ENCODE data around the gene HTR7.
A peak's percentile ranks its signal among the peaks of the same experiment; 100 is the strongest.

The HTR7 gene

DNA sequence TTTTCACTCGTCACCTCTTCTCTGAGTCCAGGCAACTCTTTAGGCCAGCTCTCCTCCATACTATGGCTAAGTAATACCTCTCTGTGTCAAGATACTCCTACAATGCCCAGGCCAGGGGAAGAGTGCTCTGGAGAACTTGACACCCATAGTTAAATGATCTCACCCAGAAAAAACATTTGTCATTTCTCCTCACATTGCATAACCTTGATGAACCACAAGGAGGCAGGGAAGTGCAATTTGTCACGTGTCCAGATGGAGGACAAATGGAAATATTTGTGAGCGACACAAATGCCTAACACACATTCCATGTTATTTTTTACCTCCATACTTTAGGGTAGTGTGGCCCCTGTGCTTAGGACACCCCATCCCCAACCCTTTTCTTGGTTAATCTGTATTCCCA lies 78.3 kb downstream of the HTR7 start:
- TF ChIP-seq, protein P1, sequence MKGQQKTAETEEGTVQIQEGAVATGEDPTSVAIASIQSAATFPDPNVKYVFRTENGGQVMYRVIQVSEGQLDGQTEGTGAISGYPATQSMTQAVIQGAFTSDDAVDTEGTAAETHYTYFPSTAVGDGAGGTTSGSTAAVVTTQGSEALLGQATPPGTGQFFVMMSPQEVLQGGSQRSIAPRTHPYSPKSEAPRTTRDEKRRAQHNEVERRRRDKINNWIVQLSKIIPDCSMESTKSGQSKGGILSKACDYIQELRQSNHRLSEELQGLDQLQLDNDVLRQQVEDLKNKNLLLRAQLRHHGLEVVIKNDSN (IDR thresholded peaks at IDR 0.05) = peak; percentile 90
- TF ChIP-seq RAD21 (IDR thresholded peaks at IDR 0.05; ENCODE audit: low read depth) = peak; percentile 15; the same call in 1 of the 2 replicates
- TF ChIP-seq NFIC (IDR thresholded peaks at IDR 0.05) = no peak
- 0 out of 2 replicates have a peak, but pooled peaks have one; percentile 31 for TF ChIP-seq CEBPB (IDR thresholded peaks at IDR 0.05)
- TF ChIP-seq, protein P2, sequence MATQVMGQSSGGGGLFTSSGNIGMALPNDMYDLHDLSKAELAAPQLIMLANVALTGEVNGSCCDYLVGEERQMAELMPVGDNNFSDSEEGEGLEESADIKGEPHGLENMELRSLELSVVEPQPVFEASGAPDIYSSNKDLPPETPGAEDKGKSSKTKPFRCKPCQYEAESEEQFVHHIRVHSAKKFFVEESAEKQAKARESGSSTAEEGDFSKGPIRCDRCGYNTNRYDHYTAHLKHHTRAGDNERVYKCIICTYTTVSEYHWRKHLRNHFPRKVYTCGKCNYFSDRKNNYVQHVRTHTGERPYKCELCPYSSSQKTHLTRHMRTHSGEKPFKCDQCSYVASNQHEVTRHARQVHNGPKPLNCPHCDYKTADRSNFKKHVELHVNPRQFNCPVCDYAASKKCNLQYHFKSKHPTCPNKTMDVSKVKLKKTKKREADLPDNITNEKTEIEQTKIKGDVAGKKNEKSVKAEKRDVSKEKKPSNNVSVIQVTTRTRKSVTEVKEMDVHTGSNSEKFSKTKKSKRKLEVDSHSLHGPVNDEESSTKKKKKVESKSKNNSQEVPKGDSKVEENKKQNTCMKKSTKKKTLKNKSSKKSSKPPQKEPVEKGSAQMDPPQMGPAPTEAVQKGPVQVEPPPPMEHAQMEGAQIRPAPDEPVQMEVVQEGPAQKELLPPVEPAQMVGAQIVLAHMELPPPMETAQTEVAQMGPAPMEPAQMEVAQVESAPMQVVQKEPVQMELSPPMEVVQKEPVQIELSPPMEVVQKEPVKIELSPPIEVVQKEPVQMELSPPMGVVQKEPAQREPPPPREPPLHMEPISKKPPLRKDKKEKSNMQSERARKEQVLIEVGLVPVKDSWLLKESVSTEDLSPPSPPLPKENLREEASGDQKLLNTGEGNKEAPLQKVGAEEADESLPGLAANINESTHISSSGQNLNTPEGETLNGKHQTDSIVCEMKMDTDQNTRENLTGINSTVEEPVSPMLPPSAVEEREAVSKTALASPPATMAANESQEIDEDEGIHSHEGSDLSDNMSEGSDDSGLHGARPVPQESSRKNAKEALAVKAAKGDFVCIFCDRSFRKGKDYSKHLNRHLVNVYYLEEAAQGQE (IDR thresholded peaks at IDR 0.05; ENCODE audit: low read depth) = no peak

DNA sequence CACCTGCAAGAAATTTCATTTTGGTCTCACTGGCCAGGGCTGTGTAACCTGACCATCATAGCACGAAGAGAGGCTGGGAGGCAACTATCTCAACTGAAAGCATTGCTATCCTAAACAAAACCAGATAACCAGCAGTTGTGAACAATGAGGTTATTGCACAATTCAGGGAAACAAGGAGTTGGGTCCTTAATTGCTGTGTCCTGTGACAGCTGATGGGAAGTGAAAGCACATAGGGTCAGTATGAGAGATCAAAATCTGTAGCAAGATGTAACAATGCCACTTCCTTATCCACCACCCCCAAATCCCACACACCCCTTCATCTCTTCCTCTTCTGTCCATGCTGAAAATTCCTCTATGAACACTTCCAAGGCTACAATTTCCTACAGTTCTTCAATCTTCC lies 80.2 kb downstream of the HTR7 start:
- TF ChIP-seq CEBPB (IDR thresholded peaks at IDR 0.05) = 0 out of 2 replicates have a peak, but pooled peaks have one; percentile 13
- TF ChIP-seq TCF12 (IDR thresholded peaks at IDR 0.05; ENCODE audit: low read depth) = no peak

DNA sequence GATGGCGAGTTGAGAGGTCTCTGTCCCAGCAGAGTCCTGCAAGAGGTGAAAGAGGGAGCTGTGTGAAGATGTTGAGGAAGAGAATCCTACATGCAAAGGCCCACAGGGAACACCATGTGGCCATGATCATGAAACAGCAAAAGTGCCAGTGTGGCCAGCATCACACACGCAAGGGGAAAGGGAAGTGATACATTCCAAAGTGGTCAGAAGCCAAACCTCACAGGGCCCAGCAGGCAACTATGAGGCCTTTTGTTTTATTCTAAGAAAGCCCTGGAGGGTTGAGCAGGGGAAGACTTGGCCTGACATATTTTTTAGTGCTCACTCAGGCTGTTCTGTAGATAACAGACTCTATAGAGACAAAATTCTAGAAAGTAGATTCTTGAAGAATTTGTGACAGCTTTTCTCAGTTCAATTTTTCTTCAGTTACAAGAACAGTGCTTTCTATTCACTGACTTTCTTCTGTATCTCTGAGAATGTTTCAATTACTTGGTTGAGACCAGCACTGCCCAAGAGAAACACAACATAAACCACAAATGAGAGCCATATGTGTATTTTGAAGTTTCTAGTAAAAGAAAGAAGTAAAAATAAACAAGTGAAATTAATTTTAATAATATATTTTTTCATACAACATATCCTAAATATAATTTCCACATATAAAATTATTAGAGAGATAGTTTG lies 82.3 kb downstream of the HTR7 start:
- TF ChIP-seq EP300 (IDR thresholded peaks at IDR 0.05; ENCODE audit: borderline replicate concordance) (no peak), TEAD4 (IDR thresholded peaks at IDR 0.05) (no peak), TAF1 (IDR thresholded peaks at IDR 0.05; ENCODE audit: low read depth) (no peak), CREB1 (IDR thresholded peaks at IDR 0.05; ENCODE audit: low read depth) (no peak), FOXM1 (IDR thresholded peaks at IDR 0.05; ENCODE audit: borderline replicate concordance, low read depth) (no peak), YY1 (IDR thresholded peaks at IDR 0.05; ENCODE audit: low read depth) (no peak), ZBTB7A (IDR thresholded peaks at IDR 0.05; ENCODE audit: low read depth) (no peak), EGR1 (IDR thresholded peaks at IDR 0.05) (no peak)
- TF ChIP-seq, protein P3, sequence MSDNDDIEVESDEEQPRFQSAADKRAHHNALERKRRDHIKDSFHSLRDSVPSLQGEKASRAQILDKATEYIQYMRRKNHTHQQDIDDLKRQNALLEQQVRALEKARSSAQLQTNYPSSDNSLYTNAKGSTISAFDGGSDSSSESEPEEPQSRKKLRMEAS (IDR thresholded peaks at IDR 0.05) = no peak
- TF ChIP-seq, protein P2 (IDR thresholded peaks at IDR 0.05; ENCODE audit: low read depth) = no peak

DNA sequence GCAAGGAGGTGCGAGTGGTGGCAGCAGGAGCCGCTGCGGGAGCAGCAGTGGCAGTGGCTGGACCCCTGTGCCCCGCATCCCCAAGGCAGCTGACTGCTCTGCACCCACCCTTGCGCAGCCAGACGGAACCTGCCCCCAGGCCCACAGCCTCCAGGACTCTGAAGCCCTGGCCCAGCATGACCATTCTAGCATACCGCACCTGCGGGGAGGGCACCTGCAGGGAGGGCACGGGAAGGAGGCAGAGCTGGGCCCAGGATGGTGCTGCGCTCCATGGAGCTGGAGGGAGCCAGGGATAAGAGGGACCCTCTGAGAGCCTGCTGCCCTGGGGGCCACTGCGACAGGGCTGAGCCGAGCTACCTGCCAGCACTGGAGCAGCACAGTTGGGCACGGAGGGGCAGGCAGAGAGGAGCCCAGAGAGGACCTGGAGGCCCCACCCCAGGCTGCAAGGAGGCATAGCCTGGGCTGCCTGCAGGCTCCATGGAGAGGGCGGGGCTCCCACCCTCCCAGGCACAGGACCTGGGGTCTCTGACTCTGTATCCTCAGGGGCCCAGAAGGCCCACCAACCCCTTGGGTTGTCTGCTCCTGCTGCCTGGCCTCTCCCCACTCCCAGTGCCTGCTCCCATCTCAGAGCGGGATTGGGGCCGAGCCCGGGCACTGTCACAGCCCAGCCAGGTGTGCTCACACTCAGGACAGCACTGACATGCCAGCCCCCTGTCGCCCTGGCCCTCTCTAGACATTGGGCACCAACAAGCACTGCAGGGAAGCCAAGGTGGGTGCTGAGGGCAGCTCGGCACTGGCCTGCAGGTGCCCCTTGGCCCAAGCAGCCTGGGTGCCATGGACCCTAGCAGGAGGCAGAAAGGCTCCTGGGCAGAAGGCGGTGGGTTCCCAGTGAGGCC lies 87.6 kb downstream of the HTR7 start:
- no peak for TF ChIP-seq CEBPB (IDR thresholded peaks at IDR 0.05)
- TF ChIP-seq EGR1 (IDR thresholded peaks at IDR 0.05) = no peak
- TF ChIP-seq RAD21 (IDR thresholded peaks at IDR 0.05; ENCODE audit: low read depth) = no peak
- TF ChIP-seq TEAD4 (IDR thresholded peaks at IDR 0.05) = no peak
- no peak for TF ChIP-seq ZBTB7A (IDR thresholded peaks at IDR 0.05; ENCODE audit: low read depth)
- no peak for TF ChIP-seq TCF12 (IDR thresholded peaks at IDR 0.05; ENCODE audit: low read depth)
- TF ChIP-seq FOXM1 (IDR thresholded peaks at IDR 0.05; ENCODE audit: borderline replicate concordance, low read depth) = no peak
- TF ChIP-seq CREB1 (IDR thresholded peaks at IDR 0.05; ENCODE audit: low read depth) = no peak
- TF ChIP-seq, protein P1 (IDR thresholded peaks at IDR 0.05) = no peak

DNA sequence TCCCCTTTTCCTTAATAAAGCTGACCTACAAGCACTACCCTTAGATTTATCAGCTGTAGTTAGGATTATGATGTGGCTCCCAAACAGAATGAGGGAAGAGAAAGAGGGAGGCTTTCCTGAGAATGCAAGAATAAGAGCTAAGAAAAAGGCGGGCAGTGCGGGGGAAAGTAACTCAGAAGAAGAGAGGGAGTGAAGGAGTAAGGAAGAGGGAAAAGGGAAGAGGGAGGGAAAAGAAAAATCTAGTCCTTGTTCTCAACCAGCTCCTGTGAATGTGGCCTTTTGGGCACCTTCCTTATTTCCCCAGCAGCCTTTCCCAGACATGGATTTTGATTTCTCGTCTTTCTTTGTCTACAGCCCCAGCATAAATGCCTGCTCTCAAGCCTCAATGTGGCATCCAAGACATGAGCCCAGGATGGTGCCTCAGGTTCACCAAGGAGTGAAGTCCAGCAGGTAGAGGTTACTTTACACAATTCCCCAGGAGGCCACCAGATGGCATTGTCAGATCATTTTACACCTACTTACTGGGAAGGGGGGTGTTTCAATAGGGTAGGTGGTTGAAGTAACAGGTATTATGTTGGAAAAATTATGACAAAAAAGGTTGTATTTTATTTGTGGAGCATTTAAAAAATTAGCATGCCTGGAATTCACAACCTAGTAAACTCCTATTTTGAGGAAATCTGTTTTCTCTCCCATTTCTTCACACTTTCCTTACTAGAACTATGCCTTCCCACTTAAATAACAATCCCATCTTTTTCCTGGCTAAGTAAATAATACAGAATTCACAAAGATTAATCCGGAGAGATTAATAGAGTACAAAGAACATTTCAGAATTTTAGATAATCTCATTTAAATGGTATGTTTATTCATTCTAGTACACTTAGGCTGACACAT lies 106.5 kb downstream of the HTR7 start:
- TF ChIP-seq RAD21 (IDR thresholded peaks at IDR 0.05; ENCODE audit: low read depth) (peak; percentile 92), ZBTB7A (IDR thresholded peaks at IDR 0.05; ENCODE audit: low read depth) (no peak)

DNA sequence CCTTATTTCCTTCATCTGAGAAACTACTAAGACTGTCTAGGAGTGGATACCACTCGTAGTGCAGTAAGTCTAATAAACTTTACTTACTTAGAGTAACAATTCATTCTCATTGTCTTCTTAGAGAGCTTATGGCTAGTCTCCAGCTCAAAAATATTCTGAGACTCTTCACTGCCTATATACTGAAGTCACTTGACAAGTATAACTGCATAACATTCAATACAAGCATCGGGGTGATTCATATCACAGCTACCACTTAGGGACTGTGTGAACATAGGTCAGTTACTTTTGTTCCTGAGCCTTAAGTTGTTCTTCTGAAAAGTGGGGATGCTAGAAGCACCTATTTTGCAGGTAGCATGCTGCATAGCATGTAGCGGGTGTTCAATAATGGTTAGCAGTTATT lies 111.0 kb downstream of the HTR7 start:
- no peak for TF ChIP-seq YY1 (IDR thresholded peaks at IDR 0.05; ENCODE audit: low read depth)
- TF ChIP-seq, protein P3 (IDR thresholded peaks at IDR 0.05) = no peak
- no peak for TF ChIP-seq NFIC (IDR thresholded peaks at IDR 0.05)
- no peak for TF ChIP-seq TEAD4 (IDR thresholded peaks at IDR 0.05)
- no peak for TF ChIP-seq FOXM1 (IDR thresholded peaks at IDR 0.05; ENCODE audit: borderline replicate concordance, low read depth)
- no peak for TF ChIP-seq RAD21 (IDR thresholded peaks at IDR 0.05; ENCODE audit: low read depth)
- TF ChIP-seq EGR1 (IDR thresholded peaks at IDR 0.05) = no peak
- TF ChIP-seq EP300 (IDR thresholded peaks at IDR 0.05; ENCODE audit: borderline replicate concordance) = no peak
- TF ChIP-seq, protein P1 (IDR thresholded peaks at IDR 0.05) = no peak
- TF ChIP-seq TCF12 (IDR thresholded peaks at IDR 0.05; ENCODE audit: low read depth) = no peak
- TF ChIP-seq CEBPB (IDR thresholded peaks at IDR 0.05) = no peak
- no peak for TF ChIP-seq TAF1 (IDR thresholded peaks at IDR 0.05; ENCODE audit: low read depth)

Measured in Ishikawa (cell line).